K562 (cell line): ENCODE data around the gene DIP2C. TPM values are rescaled to one million over a fixed set of nuclear protein-coding genes. Genes with fewer than 3 reads are reported as not detected.

Experiments
- CBX2 ChIP-seq: fragments of 200-600 bp; sonication (generic); IDR thresholded peaks from one replicate; pipeline ENCODE4 v1.6.1; 2012; ENCODE audit warnings: mild to moderate bottlenecking, low read length, inconsistent platforms; ENCODE audit not compliant: insufficient read depth, poor library complexity, severe bottlenecking
- KHSRP ChIP-seq: fragments of 450-650 bp; IDR thresholded peaks from 2 replicates; pipeline ENCODE4 v1.6.1; 2017
- RREB1 ChIP-seq: fragments of 250-450 bp; sonication (Bioruptor Pico); IDR thresholded peaks from 2 replicates; pipeline ENCODE4 v1.4.0; 2020
- THAP7 ChIP-seq: fragments of 250-450 bp; sonication (Bioruptor Pico); IDR thresholded peaks from 2 replicates; pipeline ENCODE4 v1.5.0; 2021
- polyA plus RNA-seq, 8 experiments: library from polyadenylated mRNA; depleted of rRNA in 4 of 8; stranded (reverse) in 5 of 8; unstranded in 3 of 8; fragments of >200 nt; fragmentation: Nextera tagmentation in 2 of 8; fragmentation: Illumina TruSeq in 1 of 8; extraction: Ambion mirVana in 2 of 8; extraction: Trizol in 1 of 8; gene quantifications; 2 replicates each; pipeline versions ENCODE4 v1.2.1 to v1.2.3, GENCODE V29; 2011 to 2014; ENCODE audit warnings: inconsistent platforms in 1 of 8, missing spikeins in 1 of 8
- total RNA-seq, 7 experiments: library from RNA; depleted of rRNA in 6 of 7; stranded (reverse); fragments of >200 nt in 6 of 7; fragmentation: Illumina TruSeq in 2 of 7; extraction: Trizol in 2 of 7; gene quantifications; 2 replicates each; pipeline versions ENCODE4 v1.2.1 to v1.2.3, GENCODE V29; 2011 to 2021; ENCODE audit warnings: low replicate concordance in 1 of 7
- TF ChIP-seq, protein P1 (sequence below): fragments of 450-650 bp; IDR thresholded peaks from 2 replicates; pipeline ENCODE4 v1.6.1; 2017; ENCODE audit warnings: antibody characterized with exemption
- TF ChIP-seq, protein P2 (sequence below), 3 experiments: fragments of 200-800 bp in 1 of 3; sonication (Bioruptor generic) in 1 of 3; sonication (generic) in 1 of 3; formaldehyde crosslinking in 1 of 3; IDR thresholded peaks; 2 replicates each; pipeline versions ENCODE4 v1.6.1 to v1.8.0; 2016 to 2022; ENCODE audit warnings: mild to moderate bottlenecking in 2 of 3, missing compliant biosample characterization in 2 of 3, missing genetic modification characterization in 2 of 3, missing genetic modification reagents in 1 of 3

Gene DIP2C
- total and polyA plus RNA-seq, 9 of the 15 experiments (the other 6 are each of a cell fraction or from before 2014, with no cell fraction given) = 0.01 TPM; not detected in 8

DNA sequence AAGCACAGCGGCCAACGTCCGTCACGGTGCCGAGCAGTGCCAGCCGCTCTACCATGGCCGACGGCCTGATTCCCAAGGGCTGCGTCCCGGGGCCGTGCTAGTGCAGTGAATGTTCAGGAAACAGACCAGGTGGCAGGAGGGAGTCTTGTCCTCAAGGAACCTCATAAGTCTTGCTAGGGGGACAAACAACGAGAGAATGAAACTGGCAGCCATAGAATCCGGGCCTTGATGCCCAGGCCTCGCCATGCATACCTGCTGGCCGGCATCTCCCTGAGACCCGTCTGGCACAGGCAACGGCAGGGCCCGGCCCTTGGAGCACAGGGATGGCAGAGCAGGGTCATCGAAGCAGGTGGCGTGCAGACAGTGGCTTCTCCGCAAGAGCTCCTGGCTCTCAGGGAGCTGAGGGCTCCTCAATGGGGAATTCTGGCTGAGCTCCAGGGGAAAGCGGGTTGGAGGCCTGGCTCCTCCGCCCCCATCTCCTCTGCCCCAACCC lies 58.8 kb downstream of the DIP2C start (continued):
- TF ChIP-seq RREB1 (CRISPR knock-in tag) (no peak), THAP7 (CRISPR knock-in tag) (no peak), CBX2 (no peak), KHSRP (no peak)
- TF ChIP-seq, protein P1, sequence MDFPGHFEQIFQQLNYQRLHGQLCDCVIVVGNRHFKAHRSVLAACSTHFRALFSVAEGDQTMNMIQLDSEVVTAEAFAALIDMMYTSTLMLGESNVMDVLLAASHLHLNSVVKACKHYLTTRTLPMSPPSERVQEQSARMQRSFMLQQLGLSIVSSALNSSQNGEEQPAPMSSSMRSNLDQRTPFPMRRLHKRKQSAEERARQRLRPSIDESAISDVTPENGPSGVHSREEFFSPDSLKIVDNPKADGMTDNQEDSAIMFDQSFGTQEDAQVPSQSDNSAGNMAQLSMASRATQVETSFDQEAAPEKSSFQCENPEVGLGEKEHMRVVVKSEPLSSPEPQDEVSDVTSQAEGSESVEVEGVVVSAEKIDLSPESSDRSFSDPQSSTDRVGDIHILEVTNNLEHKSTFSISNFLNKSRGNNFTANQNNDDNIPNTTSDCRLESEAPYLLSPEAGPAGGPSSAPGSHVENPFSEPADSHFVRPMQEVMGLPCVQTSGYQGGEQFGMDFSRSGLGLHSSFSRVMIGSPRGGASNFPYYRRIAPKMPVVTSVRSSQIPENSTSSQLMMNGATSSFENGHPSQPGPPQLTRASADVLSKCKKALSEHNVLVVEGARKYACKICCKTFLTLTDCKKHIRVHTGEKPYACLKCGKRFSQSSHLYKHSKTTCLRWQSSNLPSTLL = no peak
- TF ChIP-seq, protein P2, sequence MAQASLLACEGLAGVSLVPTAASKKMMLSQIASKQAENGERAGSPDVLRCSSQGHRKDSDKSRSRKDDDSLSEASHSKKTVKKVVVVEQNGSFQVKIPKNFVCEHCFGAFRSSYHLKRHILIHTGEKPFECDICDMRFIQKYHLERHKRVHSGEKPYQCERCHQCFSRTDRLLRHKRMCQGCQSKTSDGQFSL (CRISPR knock-in tag; IDR thresholded peaks at IDR 0.05) = no peak
- TF ChIP-seq, protein P2 (tag; IDR thresholded peaks at IDR 0.05) = no peak
